ENCODE results near the gene ZBTB20. TPM values are rescaled to one million over a fixed set of nuclear protein-coding genes. Genes with fewer than 3 reads are reported as not detected.

Gene ZBTB20
- polyA plus RNA-seq, 3 donors: 1.3 to 3.2 (median 2.0) TPM

DNA sequence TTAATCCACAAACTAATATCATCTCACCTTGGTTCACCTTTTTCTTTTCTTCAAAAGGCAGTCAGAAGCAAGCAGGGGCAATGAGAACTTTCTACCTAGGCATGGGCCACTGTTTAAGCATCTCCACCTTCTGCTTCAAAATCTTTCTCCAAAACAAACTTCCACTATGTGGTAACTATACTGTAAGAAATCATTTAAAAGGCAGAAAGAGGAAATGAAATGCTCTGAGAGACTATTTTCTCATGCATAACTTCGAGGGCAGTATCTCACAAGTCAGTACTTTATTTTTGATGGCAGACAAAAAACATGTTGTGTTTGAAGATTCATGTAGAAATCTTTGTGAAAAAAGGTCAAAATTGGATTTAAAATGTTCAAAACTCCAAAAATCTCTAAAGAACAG is 419.7 kb downstream of the ZBTB20 start:
- Mint-ChIP-seq H3K27me3 (ENCODE audit: low read depth in 3 of 3) (no peaks in the 10 kb centered on the region), H3K27ac (no peak overlapping the region), H3K36me3 (no peaks in the 10 kb centered on the region), H3K4me1 (peaks cover 8% of the 10 kb centered on the region), H3K4me3 (no peak overlapping the region), H3K9me3 (peaks cover 0 to 1% (median 0%) of the 10 kb centered on the region in 7 donors)
- Histone ChIP-seq H3K27ac (ENCODE audit: low read depth in 1 of 2, low read length in 2 of 2) (no peak overlapping the region), H3K9ac (ENCODE audit: insufficient read depth, low read length, poor library complexity, severe bottlenecking) (no peak overlapping the region), H3K36me3 (replicated peaks in 1 of 2; ENCODE audit: control insufficient read depth in 1 of 2, insufficient read depth in 2 of 2, low read length in 2 of 2) (no peaks in the 10 kb centered on the region), H3K27me3 (ENCODE audit: control insufficient read depth in 2 of 2, insufficient read depth in 2 of 2, low read length in 2 of 2) (no peaks in the 10 kb centered on the region), H3K79me2 (ENCODE audit: insufficient read depth, low read length) (no peaks in the 10 kb centered on the region), H3K4me3 (replicated peaks in 1 of 3; ENCODE audit: low read depth in 2 of 3, low read length in 3 of 3) (no peak overlapping the region), H3K4me2 (replicated peaks; ENCODE audit: extremely low read depth, low read length, poor library complexity, severe bottlenecking) (no peak overlapping the region), H3K9me3 (replicated peaks in 1 of 2; ENCODE audit: control insufficient read depth in 1 of 2, insufficient read depth in 1 of 2, low read length in 2 of 2) (no peaks in the 10 kb centered on the region), H4K20me1 (ENCODE audit: insufficient read depth, low read length) (no peaks in the 10 kb centered on the region), H3K4me1 (ENCODE audit: control insufficient read depth in 1 of 2, insufficient read depth in 2 of 2, low read length in 2 of 2) (no peaks in the 10 kb centered on the region), H2AFZ (ENCODE audit: insufficient read depth, low read depth, low read length, poor library complexity, severe bottlenecking) (no peak overlapping the region)
- intact Hi-C loops (cut with micrococcal nuclease): no loop called here
- TF ChIP-seq, protein P1, sequence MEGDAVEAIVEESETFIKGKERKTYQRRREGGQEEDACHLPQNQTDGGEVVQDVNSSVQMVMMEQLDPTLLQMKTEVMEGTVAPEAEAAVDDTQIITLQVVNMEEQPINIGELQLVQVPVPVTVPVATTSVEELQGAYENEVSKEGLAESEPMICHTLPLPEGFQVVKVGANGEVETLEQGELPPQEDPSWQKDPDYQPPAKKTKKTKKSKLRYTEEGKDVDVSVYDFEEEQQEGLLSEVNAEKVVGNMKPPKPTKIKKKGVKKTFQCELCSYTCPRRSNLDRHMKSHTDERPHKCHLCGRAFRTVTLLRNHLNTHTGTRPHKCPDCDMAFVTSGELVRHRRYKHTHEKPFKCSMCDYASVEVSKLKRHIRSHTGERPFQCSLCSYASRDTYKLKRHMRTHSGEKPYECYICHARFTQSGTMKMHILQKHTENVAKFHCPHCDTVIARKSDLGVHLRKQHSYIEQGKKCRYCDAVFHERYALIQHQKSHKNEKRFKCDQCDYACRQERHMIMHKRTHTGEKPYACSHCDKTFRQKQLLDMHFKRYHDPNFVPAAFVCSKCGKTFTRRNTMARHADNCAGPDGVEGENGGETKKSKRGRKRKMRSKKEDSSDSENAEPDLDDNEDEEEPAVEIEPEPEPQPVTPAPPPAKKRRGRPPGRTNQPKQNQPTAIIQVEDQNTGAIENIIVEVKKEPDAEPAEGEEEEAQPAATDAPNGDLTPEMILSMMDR (IDR thresholded peaks at IDR 0.05): no peak
- peak in 1 of 3 donors; percentile 6 for DNase-seq
- WGBS (ENCODE audit: insufficient coverage): no CpG with 5 or more reads among the region's 1 CpG

DNA sequence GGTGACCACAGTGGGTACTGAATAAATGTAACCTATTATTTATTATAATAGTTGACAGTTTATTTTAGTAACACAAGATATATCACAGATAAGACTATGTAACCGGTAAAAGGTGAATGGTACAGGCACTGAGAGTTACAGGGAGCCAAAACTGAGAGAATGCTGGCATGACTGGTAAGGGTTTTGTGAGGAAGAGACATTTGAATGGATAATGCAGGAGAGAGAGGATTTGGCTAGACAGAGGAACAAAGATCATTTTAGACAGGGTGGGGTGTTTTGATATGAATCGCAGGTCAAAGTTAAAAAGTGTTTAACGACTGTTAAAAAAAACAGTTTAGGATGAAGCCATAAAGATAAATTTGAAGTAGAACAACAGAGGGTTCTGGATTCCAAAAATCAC is 421.1 kb downstream of the ZBTB20 start:
- Histone ChIP-seq H3K79me2 (ENCODE audit: insufficient read depth, low read length) (no peaks in the 10 kb centered on the region), H3K27ac (ENCODE audit: low read depth in 1 of 2, low read length in 2 of 2) (no peak overlapping the region), H3K27me3 (ENCODE audit: control insufficient read depth in 2 of 2, insufficient read depth in 2 of 2, low read length in 2 of 2) (no peaks in the 10 kb centered on the region), H3K4me1 (ENCODE audit: control insufficient read depth in 1 of 2, insufficient read depth in 2 of 2, low read length in 2 of 2) (no peaks in the 10 kb centered on the region), H3K4me3 (replicated peaks in 1 of 3; ENCODE audit: low read depth in 2 of 3, low read length in 3 of 3) (no peak overlapping the region), H4K20me1 (ENCODE audit: insufficient read depth, low read length) (no peaks in the 10 kb centered on the region), H2AFZ (ENCODE audit: insufficient read depth, low read depth, low read length, poor library complexity, severe bottlenecking) (no peak overlapping the region), H3K4me2 (replicated peaks; ENCODE audit: extremely low read depth, low read length, poor library complexity, severe bottlenecking) (no peak overlapping the region), H3K9me3 (replicated peaks in 1 of 2; ENCODE audit: control insufficient read depth in 1 of 2, insufficient read depth in 1 of 2, low read length in 2 of 2) (no peaks in the 10 kb centered on the region), H3K9ac (ENCODE audit: insufficient read depth, low read length, poor library complexity, severe bottlenecking) (no peak overlapping the region), H3K36me3 (replicated peaks in 1 of 2; ENCODE audit: control insufficient read depth in 1 of 2, insufficient read depth in 2 of 2, low read length in 2 of 2) (no peaks in the 10 kb centered on the region)
- TF ChIP-seq, protein P1 (IDR thresholded peaks at IDR 0.05): no peak
- H3K9me3 Mint-ChIP-seq: peaks cover 0 to 1% (median 0%) of the 10 kb centered on the region in 7 donors
- intact Hi-C loops (cut with micrococcal nuclease): no loop called here
- DNase-seq: no peak
- H3K27ac Mint-ChIP-seq: no peak overlapping the region
- H3K4me3 Mint-ChIP-seq: no peak overlapping the region
- H3K27me3 Mint-ChIP-seq (ENCODE audit: low read depth in 3 of 3): no peaks in the 10 kb centered on the region
- 100% methylated on average over 2 of the region's 3 CpGs for WGBS (ENCODE audit: insufficient coverage)
- H3K4me1 Mint-ChIP-seq: peaks cover 8% of the 10 kb centered on the region
- no peaks in the 10 kb centered on the region for H3K36me3 Mint-ChIP-seq

All from CD14-positive monocyte (primary cell).